ENCODE measurements around the gene CD99L2.

The CD99L2 gene, protein sequence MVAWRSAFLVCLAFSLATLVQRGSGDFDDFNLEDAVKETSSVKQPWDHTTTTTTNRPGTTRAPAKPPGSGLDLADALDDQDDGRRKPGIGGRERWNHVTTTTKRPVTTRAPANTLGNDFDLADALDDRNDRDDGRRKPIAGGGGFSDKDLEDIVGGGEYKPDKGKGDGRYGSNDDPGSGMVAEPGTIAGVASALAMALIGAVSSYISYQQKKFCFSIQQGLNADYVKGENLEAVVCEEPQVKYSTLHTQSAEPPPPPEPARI

GRCh38 chrX:150898343-150899190 is at the start of gene CD99L2:
Gene CD99L2, minus strand, starts transcription at chrX:150898668. Its CDS starts 80 bp downstream, at chrX:150898588.
- peak; percentile 90 for DNase-seq (ENCODE audit: extremely low spot score)
- ChIA-PET CTCF (no interaction called here), POLR2A (no interaction called here)
- TF ChIP-seq, protein P1, sequence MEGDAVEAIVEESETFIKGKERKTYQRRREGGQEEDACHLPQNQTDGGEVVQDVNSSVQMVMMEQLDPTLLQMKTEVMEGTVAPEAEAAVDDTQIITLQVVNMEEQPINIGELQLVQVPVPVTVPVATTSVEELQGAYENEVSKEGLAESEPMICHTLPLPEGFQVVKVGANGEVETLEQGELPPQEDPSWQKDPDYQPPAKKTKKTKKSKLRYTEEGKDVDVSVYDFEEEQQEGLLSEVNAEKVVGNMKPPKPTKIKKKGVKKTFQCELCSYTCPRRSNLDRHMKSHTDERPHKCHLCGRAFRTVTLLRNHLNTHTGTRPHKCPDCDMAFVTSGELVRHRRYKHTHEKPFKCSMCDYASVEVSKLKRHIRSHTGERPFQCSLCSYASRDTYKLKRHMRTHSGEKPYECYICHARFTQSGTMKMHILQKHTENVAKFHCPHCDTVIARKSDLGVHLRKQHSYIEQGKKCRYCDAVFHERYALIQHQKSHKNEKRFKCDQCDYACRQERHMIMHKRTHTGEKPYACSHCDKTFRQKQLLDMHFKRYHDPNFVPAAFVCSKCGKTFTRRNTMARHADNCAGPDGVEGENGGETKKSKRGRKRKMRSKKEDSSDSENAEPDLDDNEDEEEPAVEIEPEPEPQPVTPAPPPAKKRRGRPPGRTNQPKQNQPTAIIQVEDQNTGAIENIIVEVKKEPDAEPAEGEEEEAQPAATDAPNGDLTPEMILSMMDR (IDR thresholded peaks at IDR 0.05; ENCODE audit: control extremely low read depth, extremely low read depth, low read depth, missing control alignments), result no peak

- ChIA-PET CTCF (no interaction called here), POLR2A (no interaction called here)
- DNase-seq (ENCODE audit: extremely low spot score), result no peak
- TF ChIP-seq, protein P1 (IDR thresholded peaks at IDR 0.05; ENCODE audit: control extremely low read depth, extremely low read depth, low read depth, missing control alignments), result no peak
These were observed 45.8 kb upstream of the CD99L2 start for GRCh38 chrX:150944233-150944632.

- TF ChIP-seq, protein P1 (IDR thresholded peaks at IDR 0.05; ENCODE audit: control extremely low read depth, extremely low read depth, low read depth, missing control alignments), result no peak
- POLR2A ChIA-PET, result no interaction called here
- DNase-seq (ENCODE audit: extremely low spot score), result no peak
- CTCF ChIA-PET, result no interaction called here
These were observed 44.6 kb upstream of the CD99L2 start for GRCh38 chrX:150942942-150943594.

DNA sequence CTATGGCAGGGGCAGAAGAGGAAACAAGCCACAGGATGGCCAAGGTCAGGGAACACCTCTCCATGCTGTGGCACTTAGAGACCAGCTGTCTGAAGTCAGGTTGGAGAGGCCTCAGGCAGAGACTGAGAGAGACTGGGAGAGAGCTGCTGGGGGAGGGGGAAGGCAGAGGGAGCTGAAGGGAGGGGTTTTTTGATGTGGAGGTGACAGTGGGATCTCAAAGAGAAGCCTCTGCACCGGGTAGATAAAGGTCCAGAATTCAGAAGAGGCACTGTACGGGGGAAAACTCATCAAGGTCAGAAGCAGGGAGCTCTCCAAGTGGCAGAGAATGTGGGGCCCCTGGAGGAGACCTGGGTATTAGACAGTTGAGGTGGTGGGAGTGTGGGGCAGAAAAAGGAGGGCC is 43.1 kb upstream of the CD99L2 start:
- ChIA-PET CTCF (interaction anchor here (1.1 kb wide), 1 partner anchor 20 kb away, joined by 3 read pairs; no protein-coding TSS in a partner anchor), POLR2A (no interaction called here)
- no peak for DNase-seq (ENCODE audit: extremely low spot score)
- TF ChIP-seq, protein P1 (IDR thresholded peaks at IDR 0.05; ENCODE audit: control extremely low read depth, extremely low read depth, low read depth, missing control alignments), result no peak

DNA sequence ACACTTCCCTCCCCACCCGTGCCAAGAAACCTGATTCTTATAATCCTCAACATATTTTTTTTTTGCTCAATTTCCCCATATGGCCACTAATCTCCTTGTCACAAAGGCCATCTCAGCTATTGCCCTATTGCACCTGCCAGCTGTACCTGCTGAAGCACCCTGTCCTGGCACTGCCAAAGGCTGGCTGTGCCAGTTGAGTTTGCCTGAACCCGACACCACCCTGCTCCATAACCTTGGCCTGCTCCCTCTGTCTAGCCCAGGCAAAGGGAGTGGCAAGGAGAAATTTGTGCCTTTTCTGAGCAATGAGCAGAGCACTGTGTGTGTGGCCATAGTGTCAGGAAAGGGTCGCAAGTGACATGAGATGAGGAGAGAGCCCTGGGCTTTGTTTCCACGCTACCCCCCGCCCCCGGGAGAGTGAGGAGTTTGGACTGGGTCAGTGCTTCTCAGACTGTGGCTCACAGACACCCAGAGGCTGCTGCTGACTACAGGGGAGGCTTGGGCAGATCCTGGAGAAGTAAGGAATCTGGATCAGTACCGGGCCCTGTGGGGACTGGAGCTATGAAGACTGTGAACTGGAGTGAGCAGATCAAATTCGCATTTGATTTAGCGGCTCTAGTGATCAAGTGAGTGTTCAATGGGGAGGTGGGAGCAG is 42.5 kb upstream of the CD99L2 start:
- ChIA-PET CTCF (interaction anchor here (1.1 kb wide), 1 partner anchor 21 kb away, joined by 3 read pairs; no protein-coding TSS in a partner anchor), POLR2A (no interaction called here)
- no peak for DNase-seq (ENCODE audit: extremely low spot score)
- TF ChIP-seq, protein P1 (IDR thresholded peaks at IDR 0.05; ENCODE audit: control extremely low read depth, extremely low read depth, low read depth, missing control alignments), result no peak

- no peak for DNase-seq (ENCODE audit: extremely low spot score)
- ChIA-PET POLR2A (no interaction called here), CTCF (no interaction called here)
- TF ChIP-seq, protein P1 (IDR thresholded peaks at IDR 0.05; ENCODE audit: control extremely low read depth, extremely low read depth, low read depth, missing control alignments), result no peak
These were observed 38.1 kb upstream of the CD99L2 start for GRCh38 chrX:150936556-150936955.

Measured in GM10248 (cell line).